Bronchial epithelial cell (primary cell): ENCODE results near the gene TRIM66. TPM values are rescaled to one million over a fixed set of nuclear protein-coding genes. Genes with fewer than 3 reads are reported as not detected.

Experiments
- DNase-seq: peaks from one replicate; pipeline ENCODE4 v3.0.0-alpha.2; 2010; ENCODE audit warnings: low read depth
- FAIRE-seq: peaks from 2 replicates; lab custom pipeline; 2011; peaks lifted over from hg19 to GRCh38; lab: Jason Lieb, UNC
- H3K27me3 ChIP-seq: 2 replicates; pipeline ENCODE4 v1.5.1; 2011; ENCODE audit warnings: low read length; ENCODE audit not compliant: control insufficient read depth, insufficient read depth
- H3K36me3 ChIP-seq: 2 replicates; pipeline ENCODE4 v1.5.1; 2011; ENCODE audit warnings: low read length; ENCODE audit not compliant: control insufficient read depth, insufficient read depth
- H3K4me3 ChIP-seq: 2 replicates; pipeline ENCODE4 v1.5.1; 2011; ENCODE audit warnings: mild to moderate bottlenecking, low read depth, low read length, control low read depth
- CTCF ChIP-seq: IDR thresholded peaks from 2 replicates; pipeline ENCODE4 v1.5.1; 2011; ENCODE audit warnings: mild to moderate bottlenecking, moderate library complexity, low read length, control low read depth, inconsistent platforms; ENCODE audit not compliant: insufficient read depth, severe bottlenecking
- total RNA-seq: library from RNA; depleted of rRNA; stranded (reverse); fragments of >200 nt; gene quantifications from 2 replicates; pipeline ENCODE4 v1.2.1, GENCODE V29; 2014

The TRIM66 gene
- total RNA-seq, 1 donor from 2014 or later, result 4.2 TPM

GRCh38 chr11:8639655-8640054, 42.8 kb downstream of the TRIM66 start:
- no peak for FAIRE-seq
- peaks cover 9% of the 10 kb centered on the region for H3K36me3 ChIP-seq
- no peak for TF ChIP-seq CTCF
- no peak for DNase-seq
- no peak overlapping the region for H3K4me3 ChIP-seq
- H3K27me3 ChIP-seq, result no peaks in the 10 kb centered on the region

GRCh38 chr11:8638300-8638699, 44.2 kb downstream of the TRIM66 start:
- H3K27me3 ChIP-seq, result no peaks in the 10 kb centered on the region
- no peak overlapping the region for H3K4me3 ChIP-seq
- TF ChIP-seq CTCF, result no peak
- DNase-seq (no peak), FAIRE-seq (no peak)
- peaks cover 9% of the 10 kb centered on the region for H3K36me3 ChIP-seq

- FAIRE-seq (no peak), DNase-seq (no peak)
- Histone ChIP-seq H3K27me3 (no peaks in the 10 kb centered on the region), H3K36me3 (peaks cover 7% of the 10 kb centered on the region), H3K4me3 (no peak overlapping the region)
- TF ChIP-seq CTCF, result no peak
Measured at GRCh38 chr11:8636127-8636526, 46.3 kb downstream of the TRIM66 start.

- no peak for TF ChIP-seq CTCF
- DNase-seq (no peak), FAIRE-seq (no peak)
- Histone ChIP-seq H3K27me3 (no peaks in the 10 kb centered on the region), H3K4me3 (no peak overlapping the region), H3K36me3 (peaks cover 5% of the 10 kb centered on the region)
Measured at GRCh38 chr11:8634498-8634897, 48.0 kb downstream of the TRIM66 start.

- no peak overlapping the region for H3K4me3 ChIP-seq
- no peaks in the 10 kb centered on the region for H3K27me3 ChIP-seq
- FAIRE-seq (no peak), DNase-seq (peak; percentile 60)
- H3K36me3 ChIP-seq, result no peaks in the 10 kb centered on the region
- TF ChIP-seq CTCF, result no peak
Measured at GRCh38 chr11:8631395-8632118, 50.9 kb downstream of the TRIM66 start.

GRCh38 chr11:8624698-8625097, 57.8 kb downstream of the TRIM66 start:
- no peaks in the 10 kb centered on the region for H3K27me3 ChIP-seq
- H3K36me3 ChIP-seq, result peaks cover 11% of the 10 kb centered on the region
- peak; percentile 43 for FAIRE-seq
- no peak overlapping the region for H3K4me3 ChIP-seq
- no peak for DNase-seq
- TF ChIP-seq CTCF, result no peak
